Osteocyte (in vitro differentiated cells): ENCODE measurements around the gene DPEP3. TPM values are rescaled to one million over a fixed set of nuclear protein-coding genes. Genes with fewer than 3 reads are reported as not detected.

ENCODE experiments used
- DNase-seq: peaks from one replicate; pipeline ENCODE4 v3.0.0; 2021; ENCODE audit warnings: mixed read lengths; ENCODE audit not compliant: unreplicated experiment; ENCODE audit errors: extremely low spot score
- H3K27ac Mint-ChIP-seq: one replicate; pipeline ENCODE4 v1.8.0; 2021; ENCODE audit warnings: mild to moderate bottlenecking, mixed read lengths; ENCODE audit not compliant: unreplicated experiment
- H3K27me3 Mint-ChIP-seq: one replicate; pipeline ENCODE4 v1.8.0; 2021; ENCODE audit warnings: mixed read lengths; ENCODE audit not compliant: unreplicated experiment
- H3K36me3 Mint-ChIP-seq: one replicate; pipeline ENCODE4 v1.8.0; 2021; ENCODE audit warnings: mixed read lengths; ENCODE audit not compliant: unreplicated experiment
- H3K4me1 Mint-ChIP-seq: one replicate; pipeline ENCODE4 v1.8.0; 2021; ENCODE audit warnings: mixed read lengths; ENCODE audit not compliant: unreplicated experiment
- H3K4me3 Mint-ChIP-seq: one replicate; pipeline ENCODE4 v1.8.0; 2021; ENCODE audit warnings: mild to moderate bottlenecking, moderate library complexity, mixed read lengths; ENCODE audit not compliant: unreplicated experiment
- H3K9me3 Mint-ChIP-seq: one replicate; pipeline ENCODE4 v1.8.0; 2021; ENCODE audit warnings: mixed read lengths; ENCODE audit not compliant: unreplicated experiment
- total RNA-seq: library from RNA; stranded (reverse); gene quantifications from 2 replicates; pipeline ENCODE4 v1.2.1, GENCODE V29; 2021
- TF ChIP-seq, protein P1 (sequence below): fragments of 200-600 bp; sonication (generic); IDR thresholded peaks from 2 replicates; pipeline ENCODE4 v1.5.0; 2021; ENCODE audit warnings: antibody characterized with exemption, mild to moderate bottlenecking, moderate library complexity

Gene DPEP3
- total RNA-seq, 1 donor from 2014 or later, result not detected

DNA sequence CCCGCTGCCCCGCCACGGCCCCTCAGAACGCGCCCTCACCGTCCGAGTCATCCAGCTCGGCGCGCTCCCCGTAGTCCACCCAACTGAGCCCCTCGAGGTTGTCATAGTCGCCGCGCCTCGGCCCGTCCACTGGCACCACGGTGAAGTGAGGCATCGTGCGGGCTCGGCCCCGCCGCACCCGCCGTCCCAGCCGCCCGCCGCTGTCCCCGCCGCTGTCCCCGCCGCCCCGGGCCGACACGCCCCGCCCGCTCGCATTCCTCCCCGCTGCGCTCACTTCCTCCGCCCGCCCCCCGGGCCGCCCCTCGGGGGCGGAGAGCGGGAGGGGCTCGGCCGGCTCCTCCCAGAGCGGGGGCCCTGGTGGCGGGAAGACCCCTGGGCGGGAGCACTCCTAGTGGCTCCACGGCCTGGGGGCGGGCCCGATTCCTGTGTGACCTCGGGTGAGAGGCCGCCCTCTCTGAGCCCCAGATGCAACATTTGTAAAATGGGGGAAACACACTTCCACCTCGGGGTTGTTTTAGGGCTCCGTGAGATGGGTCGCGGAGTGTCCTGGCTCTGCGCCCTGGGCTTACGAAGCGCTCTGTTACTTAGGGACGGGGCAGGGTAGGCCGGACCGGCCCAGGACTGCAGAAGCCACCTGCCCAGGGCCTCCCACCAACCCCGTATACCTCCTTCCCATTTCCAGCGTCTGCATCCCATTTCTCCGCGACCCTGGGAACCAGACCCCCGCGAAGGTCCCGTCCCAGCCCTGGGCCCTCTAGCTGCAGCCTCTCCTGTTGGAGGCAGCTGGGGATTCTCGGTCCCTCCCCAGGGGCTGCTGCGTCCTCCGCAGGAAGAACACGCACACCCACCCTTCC, 11.7 kb downstream of the DPEP3 start, which contains the start of gene SLC12A4:
Gene SLC12A4 (minus strand): TSS at position 238 of the 854 bp plus-strand sequence. CDS start 84 bp downstream, at position 154.
- Mint-ChIP-seq H3K27ac (peak within 1 kb of the TSS; percentile 95), H3K36me3 (peaks cover 2% of the 10 kb centered on the region), H3K27me3 (no peaks in the 10 kb centered on the region), H3K9me3 (no peaks in the 10 kb centered on the region), H3K4me3 (peak within 1 kb of the TSS; percentile 96), H3K4me1 (peaks cover 33% of the 10 kb centered on the region)
- DNase-seq, result peak; percentile 92
- TF ChIP-seq, protein P1, sequence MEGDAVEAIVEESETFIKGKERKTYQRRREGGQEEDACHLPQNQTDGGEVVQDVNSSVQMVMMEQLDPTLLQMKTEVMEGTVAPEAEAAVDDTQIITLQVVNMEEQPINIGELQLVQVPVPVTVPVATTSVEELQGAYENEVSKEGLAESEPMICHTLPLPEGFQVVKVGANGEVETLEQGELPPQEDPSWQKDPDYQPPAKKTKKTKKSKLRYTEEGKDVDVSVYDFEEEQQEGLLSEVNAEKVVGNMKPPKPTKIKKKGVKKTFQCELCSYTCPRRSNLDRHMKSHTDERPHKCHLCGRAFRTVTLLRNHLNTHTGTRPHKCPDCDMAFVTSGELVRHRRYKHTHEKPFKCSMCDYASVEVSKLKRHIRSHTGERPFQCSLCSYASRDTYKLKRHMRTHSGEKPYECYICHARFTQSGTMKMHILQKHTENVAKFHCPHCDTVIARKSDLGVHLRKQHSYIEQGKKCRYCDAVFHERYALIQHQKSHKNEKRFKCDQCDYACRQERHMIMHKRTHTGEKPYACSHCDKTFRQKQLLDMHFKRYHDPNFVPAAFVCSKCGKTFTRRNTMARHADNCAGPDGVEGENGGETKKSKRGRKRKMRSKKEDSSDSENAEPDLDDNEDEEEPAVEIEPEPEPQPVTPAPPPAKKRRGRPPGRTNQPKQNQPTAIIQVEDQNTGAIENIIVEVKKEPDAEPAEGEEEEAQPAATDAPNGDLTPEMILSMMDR, result no peak

- no peaks in the 10 kb centered on the region for H3K9me3 Mint-ChIP-seq
- peak overlapping the region; percentile 96 for H3K4me3 Mint-ChIP-seq
- TF ChIP-seq, protein P1, result no peak
- H3K36me3 Mint-ChIP-seq, result peaks cover 4% of the 10 kb centered on the region
- H3K4me1 Mint-ChIP-seq, result peaks cover 34% of the 10 kb centered on the region
- no peak for DNase-seq
- no peaks in the 10 kb centered on the region for H3K27me3 Mint-ChIP-seq
- H3K27ac Mint-ChIP-seq, result peak overlapping the region; percentile 95
Observed at GRCh38 chr16:67967958-67968399, 12.3 kb downstream of the DPEP3 start.

DNA sequence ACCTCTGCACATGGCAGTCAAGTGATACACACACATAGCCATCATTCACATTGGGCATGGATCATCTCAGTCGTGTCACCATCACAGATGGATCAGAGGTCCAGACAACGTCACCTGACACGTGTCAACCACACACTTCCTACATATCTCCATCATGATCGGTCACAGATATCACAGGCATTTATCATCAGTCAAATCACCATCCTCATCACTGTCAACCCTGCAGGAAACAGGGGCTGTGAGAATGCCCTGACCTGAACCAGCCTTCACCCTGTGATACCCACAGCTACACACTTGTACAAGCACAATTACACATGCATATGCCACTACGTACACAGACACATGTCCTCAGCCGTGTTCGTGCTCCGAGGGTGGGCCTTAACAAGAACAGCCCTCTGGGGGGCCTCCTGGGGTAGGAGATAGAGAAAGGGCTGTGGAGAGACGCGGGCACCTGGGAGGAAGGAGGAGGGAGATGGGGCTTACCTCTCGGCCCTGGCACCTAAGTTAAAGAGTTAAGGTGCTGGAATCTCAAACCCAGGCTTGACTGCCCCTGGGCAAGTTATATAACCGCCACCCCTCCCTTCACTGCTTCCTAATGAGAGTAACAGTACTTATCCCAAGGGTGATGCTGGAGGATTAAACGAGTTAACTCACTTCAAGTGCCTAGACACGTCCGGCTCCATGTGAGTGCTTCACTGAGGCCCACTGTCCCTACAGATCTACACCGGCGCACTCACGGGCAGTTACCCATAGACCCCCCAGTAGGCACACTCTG, 12.9 kb downstream of the DPEP3 start:
- Mint-ChIP-seq H3K4me1 (peaks cover 36% of the 10 kb centered on the region), H3K9me3 (no peaks in the 10 kb centered on the region), H3K27ac (peak overlapping the region; percentile 95), H3K4me3 (peak overlapping the region; percentile 96), H3K36me3 (peaks cover 10% of the 10 kb centered on the region), H3K27me3 (no peaks in the 10 kb centered on the region)
- TF ChIP-seq, protein P1, result no peak
- no peak for DNase-seq

DNA sequence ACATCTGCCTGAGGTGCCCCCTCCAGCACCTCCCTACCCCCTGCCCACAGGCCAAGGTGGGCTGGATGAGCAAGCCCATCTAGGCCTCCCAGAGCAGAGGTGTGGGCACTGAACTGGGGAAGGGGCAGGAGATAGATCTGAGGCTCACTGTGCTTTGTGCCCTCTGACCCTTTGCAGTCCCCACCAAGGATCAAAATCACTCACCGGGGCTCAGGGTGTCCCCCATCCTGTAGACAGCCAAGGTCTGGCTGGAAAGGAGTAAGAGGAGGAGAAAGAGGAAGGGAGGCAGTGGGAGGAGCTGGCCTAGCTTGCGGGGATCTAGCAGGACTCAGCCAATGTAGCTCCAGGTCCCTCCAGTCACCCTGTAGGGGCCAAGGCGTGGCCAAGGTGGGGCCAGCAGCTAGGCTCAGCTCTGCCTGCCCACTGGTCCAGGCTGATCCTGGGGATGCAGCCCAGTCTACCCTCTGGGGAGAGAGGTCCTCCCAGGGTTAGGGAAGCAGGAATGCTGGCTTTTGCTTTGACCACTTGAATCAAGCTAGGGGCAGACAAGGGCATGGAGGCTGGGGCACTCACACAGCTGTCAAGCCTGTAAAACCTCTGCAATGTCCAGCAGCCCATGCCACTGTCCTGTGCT, 13.6 kb downstream of the DPEP3 start:
- DNase-seq, result no peak
- TF ChIP-seq, protein P1, result no peak
- no peaks in the 10 kb centered on the region for H3K27me3 Mint-ChIP-seq
- no peaks in the 10 kb centered on the region for H3K9me3 Mint-ChIP-seq
- H3K27ac Mint-ChIP-seq, result peak overlapping the region; percentile 95
- H3K36me3 Mint-ChIP-seq, result peaks cover 17% of the 10 kb centered on the region
- peak overlapping the region; percentile 96 for H3K4me3 Mint-ChIP-seq
- H3K4me1 Mint-ChIP-seq, result peaks cover 36% of the 10 kb centered on the region
